Gastroesophageal sphincter (tissue), 3 donors: Measurements from ENCODE around the gene BANK1.

Source experiments
- CTCF ChIP-seq, 4 experiments: fragments of 200-600 bp in 2 of 4; fragments of 450-650 bp in 2 of 4; sonication (generic) in 1 of 4; IDR thresholded peaks; one replicate each; pipeline ENCODE4 v1.5.1; 2017 to 2019; ENCODE audit warnings: antibody characterized with exemption in 4 of 4, mild to moderate bottlenecking in 2 of 4, moderate library complexity in 2 of 4
- EP300 ChIP-seq: sonication (generic); formaldehyde crosslinking; IDR thresholded peaks from one replicate; pipeline ENCODE4 v1.6.1; 2017; ENCODE audit warnings: antibody characterized with exemption, mild to moderate bottlenecking
- POLR2A ChIP-seq, 2 donors: fragments of 450-650 bp; IDR thresholded peaks; one replicate each; pipeline ENCODE4 v1.6.1; 2017; ENCODE audit warnings: antibody characterized with exemption in 2 of 2, mild to moderate bottlenecking in 2 of 2, moderate library complexity in 1 of 2
- POLR2AphosphoS5 ChIP-seq: sonication (generic); formaldehyde crosslinking; IDR thresholded peaks from one replicate; pipeline ENCODE4 v1.6.1; 2017; ENCODE audit warnings: antibody characterized with exemption

GRCh38 chr4:102120846-102121245, 330.3 kb downstream of the BANK1 start:
- no peak for TF ChIP-seq CTCF (IDR thresholded peaks at IDR 0.05)
- no peak for TF ChIP-seq POLR2A (IDR thresholded peaks at IDR 0.05)
- no peak for TF ChIP-seq EP300
- TF ChIP-seq POLR2AphosphoS5, result no peak
